ENCODE measurements around the gene SPR. TPM values are rescaled to one million over a fixed set of nuclear protein-coding genes. Genes with fewer than 3 reads are reported as not detected.

SPR gene
- total and polyA plus RNA-seq, 2 donors (not counting 3 experiments of a cell fraction or from before 2014, with no cell fraction given) = 22.0 to 27.6 TPM

DNA sequence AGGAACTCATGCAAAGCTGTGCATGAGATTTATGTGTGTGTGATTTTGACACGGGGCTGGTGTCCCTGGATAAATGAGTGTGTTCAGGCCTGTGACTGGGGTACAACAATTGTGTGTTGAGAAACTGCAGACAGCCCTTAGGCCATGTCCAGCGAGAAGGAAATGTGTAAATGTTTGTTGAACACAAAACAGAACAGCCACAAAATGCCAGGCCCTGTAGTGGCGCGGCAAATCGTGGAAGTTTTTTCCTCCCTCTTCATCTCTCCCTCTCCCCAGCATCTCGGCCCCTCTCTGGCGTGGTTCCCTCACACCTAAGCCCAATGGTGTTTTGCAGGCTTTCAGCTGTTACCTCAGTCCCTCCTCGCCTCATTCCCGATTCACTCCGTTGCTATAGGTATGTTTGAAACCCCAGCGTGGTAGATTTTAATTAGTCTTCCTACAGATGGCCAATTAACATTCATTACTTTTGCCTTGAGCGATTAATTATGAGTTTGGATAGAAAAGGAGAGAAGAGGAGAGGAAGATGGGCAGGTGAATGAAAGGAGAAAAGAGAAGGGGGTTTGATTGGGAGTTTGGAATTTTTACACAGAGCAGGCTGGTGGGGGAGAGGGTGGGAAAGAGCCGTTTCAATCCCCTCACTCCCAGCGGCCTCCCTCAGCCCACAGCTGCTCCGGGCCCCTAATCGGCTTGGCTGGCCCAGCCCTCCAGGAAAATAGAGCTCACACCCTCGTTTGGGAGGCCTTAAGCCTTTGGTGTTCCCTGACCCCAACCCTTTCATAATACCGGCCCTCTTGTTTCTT, 10.8 kb downstream of the SPR start:
- H3K79me2 ChIP-seq (ENCODE audit: control insufficient read depth, insufficient read depth, low read length) = no peaks in the 10 kb centered on the region
- intact Hi-C loops (cut with micrococcal nuclease) (no loop called here), dilution Hi-C loops (cut with MboI; ENCODE audit: extremely low pct_ligation_motif_present, low sequenced_read_pairs) (no loop called here)
- BruUV-seq (replicated peaks) = no TSS peak
- no peak overlapping the region for H3K9ac ChIP-seq (replicated peaks; ENCODE audit: extremely low read depth, insufficient read depth, low read length)
- no peak overlapping the region for H3K27ac ChIP-seq (ENCODE audit: insufficient read depth, low read depth, low read length)
- H4K20me1 ChIP-seq (replicated peaks; ENCODE audit: control insufficient read depth, extremely low read depth, insufficient read depth, low read length) = no peaks in the 10 kb centered on the region
- H3K4me2 ChIP-seq (ENCODE audit: insufficient read depth, low read length) = no peak overlapping the region
- FAIRE-seq (no peak), DNase-seq (ENCODE audit: low read depth, low spot score) (no peak)
- H3K4me3 ChIP-seq (replicated peaks in 1 of 3; ENCODE audit: insufficient read depth in 1 of 3, low read depth in 1 of 3, low read length in 3 of 3) = no peak overlapping the region
- H3K9me3 ChIP-seq (replicated peaks; ENCODE audit: control insufficient read depth, insufficient read depth, low read length) = no peaks in the 10 kb centered on the region
- CTCF ChIA-PET = interaction anchor here (0.7 to 10.7 kb wide), 6 partner anchors 11 to 278 kb away, joined by 3 to 261 read pairs (median 3); partner anchors contain the start of gene SPR
- TF ChIP-seq, protein P1, sequence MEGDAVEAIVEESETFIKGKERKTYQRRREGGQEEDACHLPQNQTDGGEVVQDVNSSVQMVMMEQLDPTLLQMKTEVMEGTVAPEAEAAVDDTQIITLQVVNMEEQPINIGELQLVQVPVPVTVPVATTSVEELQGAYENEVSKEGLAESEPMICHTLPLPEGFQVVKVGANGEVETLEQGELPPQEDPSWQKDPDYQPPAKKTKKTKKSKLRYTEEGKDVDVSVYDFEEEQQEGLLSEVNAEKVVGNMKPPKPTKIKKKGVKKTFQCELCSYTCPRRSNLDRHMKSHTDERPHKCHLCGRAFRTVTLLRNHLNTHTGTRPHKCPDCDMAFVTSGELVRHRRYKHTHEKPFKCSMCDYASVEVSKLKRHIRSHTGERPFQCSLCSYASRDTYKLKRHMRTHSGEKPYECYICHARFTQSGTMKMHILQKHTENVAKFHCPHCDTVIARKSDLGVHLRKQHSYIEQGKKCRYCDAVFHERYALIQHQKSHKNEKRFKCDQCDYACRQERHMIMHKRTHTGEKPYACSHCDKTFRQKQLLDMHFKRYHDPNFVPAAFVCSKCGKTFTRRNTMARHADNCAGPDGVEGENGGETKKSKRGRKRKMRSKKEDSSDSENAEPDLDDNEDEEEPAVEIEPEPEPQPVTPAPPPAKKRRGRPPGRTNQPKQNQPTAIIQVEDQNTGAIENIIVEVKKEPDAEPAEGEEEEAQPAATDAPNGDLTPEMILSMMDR (IDR thresholded peaks at IDR 0.05; ENCODE audit: extremely low read depth in 1 of 2, insufficient read depth in 1 of 2, low read depth in 1 of 2, low read length in 2 of 2) = no peak
- no peak for TF ChIP-seq POLR2AphosphoS5 (IDR thresholded peaks at IDR 0.05; ENCODE audit: insufficient read depth, low read depth, low read length)
- TF ChIP-seq EZH2 (IDR thresholded peaks at IDR 0.05; ENCODE audit: borderline replicate concordance, low read depth, low read length, severe bottlenecking) = no peak
- TF ChIP-seq, protein P2, sequence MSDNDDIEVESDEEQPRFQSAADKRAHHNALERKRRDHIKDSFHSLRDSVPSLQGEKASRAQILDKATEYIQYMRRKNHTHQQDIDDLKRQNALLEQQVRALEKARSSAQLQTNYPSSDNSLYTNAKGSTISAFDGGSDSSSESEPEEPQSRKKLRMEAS (IDR thresholded peaks at IDR 0.05; ENCODE audit: insufficient read depth, insufficient read length) = no peak
- no peak for TF ChIP-seq MYC (IDR thresholded peaks at IDR 0.05; ENCODE audit: low read depth, low read length)
- TF ChIP-seq POLR2A (IDR thresholded peaks at IDR 0.05; ENCODE audit: low read depth, low read length) = no peak
- TF ChIP-seq FOS (IDR thresholded peaks at IDR 0.05; ENCODE audit: borderline replicate concordance, insufficient read depth, low read length) = no peak
- TF ChIP-seq GATA2 (IDR thresholded peaks at IDR 0.05; ENCODE audit: insufficient read depth, insufficient read length, low read depth, low read length) = no peak
- no peak for TF ChIP-seq JUN (IDR thresholded peaks at IDR 0.05; ENCODE audit: borderline replicate concordance, insufficient read depth, insufficient read length, low read depth)
- peaks cover 13 to 20% of the 10 kb centered on the region in 2 experiments for H3K27me3 ChIP-seq (ENCODE audit: control insufficient read depth in 2 of 2, insufficient read depth in 2 of 2, low read length in 2 of 2)
- H3K4me1 ChIP-seq (ENCODE audit: control insufficient read depth, extremely low read depth, insufficient read depth, low read length) = peaks cover 14% of the 10 kb centered on the region
- H3K9me1 ChIP-seq (replicated peaks; ENCODE audit: control insufficient read depth, extremely low read depth, insufficient read depth, low read length) = no peaks in the 10 kb centered on the region
- no peak overlapping the region for H2AFZ ChIP-seq (ENCODE audit: low read depth, low read length)
- no peaks in the 10 kb centered on the region for H3K36me3 ChIP-seq (ENCODE audit: control insufficient read depth in 2 of 2, extremely low read depth in 1 of 2, insufficient read depth in 2 of 2, low read length in 2 of 2)
- POLR2A ChIA-PET = no interaction called here
